Measurements from ENCODE around the gene COMMD10.

The COMMD10 gene

DNA sequence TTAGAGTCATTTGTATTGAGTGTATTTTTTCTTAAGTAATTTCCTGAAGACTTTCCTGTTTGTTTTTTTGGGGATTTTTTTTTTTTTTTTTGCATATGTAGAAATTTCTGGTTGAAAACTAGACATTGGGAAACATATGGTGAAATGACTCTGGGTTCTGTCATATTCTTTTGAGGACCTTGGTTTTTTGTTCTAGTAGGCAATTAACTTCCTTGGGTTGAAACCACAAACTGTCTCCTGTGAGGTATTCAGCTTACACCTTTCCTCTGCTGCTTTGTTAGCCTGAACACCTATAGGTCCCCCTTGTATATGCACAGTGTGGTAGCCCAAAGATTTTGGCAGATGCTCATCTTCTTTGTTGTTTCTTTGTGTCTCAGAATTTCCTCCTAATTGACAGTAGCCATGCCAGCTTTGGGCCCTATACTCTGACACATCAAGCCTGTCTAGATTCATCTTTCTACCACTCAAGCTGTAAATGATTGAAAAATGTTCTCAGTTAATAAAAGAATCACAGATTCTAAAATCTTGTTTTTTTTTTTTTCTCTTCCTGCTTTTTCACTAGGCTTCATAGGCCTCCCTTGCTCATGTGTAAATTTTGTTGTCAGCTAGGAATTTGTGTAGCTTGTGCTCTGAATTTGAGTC is 140.6 kb downstream of the COMMD10 start:
- no peak for DNase-seq

- DNase-seq, result no peak
Measured at GRCh38 chr5:116229131-116229689, 144.4 kb downstream of the COMMD10 start.

DNA sequence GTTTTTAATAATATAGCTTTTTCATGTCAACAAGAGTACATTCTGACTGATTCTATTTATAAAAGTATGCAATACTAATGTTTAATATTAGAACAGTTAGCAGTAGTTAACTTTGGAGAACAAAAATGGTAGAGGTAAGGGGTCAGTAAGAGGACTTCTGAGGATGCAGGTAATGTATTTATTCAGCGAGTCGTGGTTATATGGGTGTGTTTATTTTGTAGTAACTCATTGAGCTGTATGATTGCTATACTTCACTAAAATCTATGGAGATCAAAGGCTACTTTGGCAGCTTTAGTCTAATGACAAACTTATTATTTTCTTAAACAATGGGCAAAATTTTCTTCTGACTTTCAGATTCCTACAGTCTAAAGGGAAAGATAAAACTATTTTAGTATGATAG is 146.5 kb downstream of the COMMD10 start:
- DNase-seq, result no peak

DNA sequence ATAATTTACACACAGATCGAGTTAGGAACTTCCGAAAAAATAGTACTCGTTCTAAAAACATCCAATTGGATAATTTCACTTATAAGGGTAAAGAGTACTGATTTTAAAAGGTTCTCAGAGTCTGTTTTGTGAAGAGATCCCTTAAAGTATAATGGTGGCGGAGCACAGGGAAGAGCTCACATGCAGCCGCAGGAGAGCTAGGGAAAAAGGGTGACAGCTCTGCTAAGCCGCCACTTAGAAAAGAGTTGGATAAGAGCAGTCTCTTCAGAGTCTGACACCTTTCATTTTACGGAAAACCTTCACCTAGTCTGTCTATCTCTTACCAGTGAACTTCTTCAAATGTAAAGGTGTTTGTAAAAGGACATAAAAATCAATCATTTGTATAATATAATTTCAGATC is 149.9 kb downstream of the COMMD10 start:
- no peak for DNase-seq

DNA sequence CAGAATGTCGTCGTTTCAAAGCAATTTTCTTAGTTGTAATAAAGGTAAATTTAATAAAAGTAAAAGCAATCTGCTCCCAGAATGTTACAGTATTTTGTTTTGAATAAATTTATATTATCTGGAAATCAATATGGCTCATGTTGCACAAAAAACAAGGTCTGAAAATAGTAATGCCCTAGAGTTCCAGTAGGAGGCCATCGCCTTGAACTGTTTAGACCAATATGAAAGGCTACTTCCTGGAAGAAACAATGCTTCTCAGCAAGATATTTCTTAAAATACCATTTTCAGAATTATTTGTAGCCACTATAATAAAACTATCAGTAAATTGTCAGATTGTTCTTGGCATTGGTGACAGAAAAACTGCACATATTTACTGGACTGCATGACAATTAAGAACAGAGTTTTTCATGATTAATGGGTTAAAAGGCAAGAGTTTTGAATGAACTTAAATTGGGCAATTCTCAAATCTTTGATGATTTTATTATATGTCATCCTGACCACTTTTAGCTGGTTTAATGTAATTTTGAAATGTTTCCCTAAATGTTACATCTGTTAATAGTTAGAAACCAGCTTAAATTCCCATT is 153.2 kb downstream of the COMMD10 start:
- DNase-seq, result no peak

DNA sequence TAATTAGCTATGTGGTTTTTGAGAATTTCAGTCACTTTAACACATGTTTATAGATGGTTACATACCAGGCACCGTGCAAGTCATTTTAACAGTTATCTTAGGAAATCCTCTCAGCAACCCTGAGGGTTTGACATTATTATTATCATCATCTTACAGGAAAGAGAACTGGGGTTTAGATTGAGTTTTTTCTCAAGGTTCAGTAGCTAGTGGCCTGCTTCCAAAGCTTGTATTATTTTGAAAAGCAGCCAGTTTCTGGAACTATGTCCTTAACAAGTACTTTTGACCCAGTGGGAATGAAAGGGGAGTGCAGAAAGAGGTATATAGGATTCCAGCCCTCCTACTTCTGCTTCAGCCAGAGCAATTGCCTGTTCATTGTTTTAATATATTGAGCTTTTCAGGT is 157.5 kb downstream of the COMMD10 start:
- no peak for DNase-seq

DNA sequence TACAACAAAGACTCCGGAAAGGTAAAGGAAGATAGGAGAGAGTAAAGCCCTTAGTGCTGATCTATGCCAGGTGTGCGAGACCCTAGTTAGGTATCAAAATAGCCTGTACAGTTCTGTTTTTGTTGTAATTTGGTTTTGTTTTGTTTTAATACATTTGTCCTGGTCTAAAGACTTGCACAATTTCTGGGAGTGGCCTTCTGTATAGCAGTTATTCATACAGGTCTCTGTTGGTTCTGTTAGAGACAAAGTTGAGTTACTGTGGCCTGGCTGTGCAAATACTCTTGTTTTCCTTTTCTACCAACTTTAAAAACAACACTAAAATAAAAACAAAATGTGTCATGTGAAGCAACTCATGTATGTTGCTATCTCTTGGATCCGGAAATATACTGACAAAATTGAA is 163.6 kb downstream of the COMMD10 start:
- DNase-seq, result no peak

GRCh38 chr5:116249648-116250047 is 164.8 kb downstream of the COMMD10 start:
- no peak for DNase-seq

DNA sequence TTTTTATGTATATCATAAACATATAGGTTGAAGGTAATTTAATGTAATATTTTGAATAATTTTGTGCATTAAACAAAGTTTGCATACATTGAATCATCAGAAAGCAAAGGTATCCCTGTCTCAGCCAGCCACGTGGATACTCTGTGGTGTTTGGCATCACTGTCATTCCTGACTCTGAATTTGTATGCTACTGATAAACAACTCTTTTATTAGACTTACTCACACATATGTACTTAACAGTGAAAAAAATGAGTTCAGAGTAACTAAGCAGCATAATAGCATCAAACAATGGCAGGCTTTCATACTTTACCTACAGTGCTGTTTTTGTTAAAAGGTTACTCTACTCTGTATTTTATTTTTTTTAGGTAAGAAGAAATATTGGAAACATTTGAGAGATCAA is 171.9 kb downstream of the COMMD10 start:
- DNase-seq, result no peak

GRCh38 chr5:116265471-116265870 is 180.6 kb downstream of the COMMD10 start:
- DNase-seq, result no peak

GRCh38 chr5:116271446-116272025 is 186.7 kb downstream of the COMMD10 start:
- DNase-seq, result no peak

DNA sequence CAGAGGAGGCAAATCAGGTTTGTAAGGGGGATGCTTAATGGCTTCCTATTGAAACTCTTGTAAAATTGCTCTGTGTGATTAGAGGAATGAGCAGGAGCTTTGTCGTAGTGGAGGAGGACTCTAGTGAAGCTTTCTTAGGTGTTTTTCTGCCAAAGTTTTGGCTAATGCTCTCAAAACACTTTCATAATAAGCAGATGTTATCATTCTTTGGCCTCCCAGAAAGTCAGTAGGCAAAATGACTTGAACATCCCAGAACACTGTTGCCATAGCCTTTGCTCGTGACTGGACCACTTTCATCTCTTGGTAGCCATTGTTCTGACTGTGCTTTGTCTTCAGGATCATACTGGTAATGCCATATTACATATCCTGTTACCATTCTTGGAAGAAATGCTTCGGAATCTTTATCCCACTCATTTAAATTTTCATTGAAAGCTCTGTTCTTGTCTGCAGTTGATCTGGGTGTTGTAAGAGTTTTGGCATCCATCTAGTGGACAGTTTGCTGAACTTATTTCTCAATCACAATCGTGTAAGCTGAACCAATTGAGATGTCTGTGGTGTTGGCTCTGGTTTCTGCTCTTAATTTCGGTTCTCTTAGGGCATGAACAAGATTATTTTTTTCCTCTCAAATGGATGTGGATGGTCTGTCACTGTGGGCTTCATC is 187.6 kb downstream of the COMMD10 start:
- DNase-seq, result no peak

DNA sequence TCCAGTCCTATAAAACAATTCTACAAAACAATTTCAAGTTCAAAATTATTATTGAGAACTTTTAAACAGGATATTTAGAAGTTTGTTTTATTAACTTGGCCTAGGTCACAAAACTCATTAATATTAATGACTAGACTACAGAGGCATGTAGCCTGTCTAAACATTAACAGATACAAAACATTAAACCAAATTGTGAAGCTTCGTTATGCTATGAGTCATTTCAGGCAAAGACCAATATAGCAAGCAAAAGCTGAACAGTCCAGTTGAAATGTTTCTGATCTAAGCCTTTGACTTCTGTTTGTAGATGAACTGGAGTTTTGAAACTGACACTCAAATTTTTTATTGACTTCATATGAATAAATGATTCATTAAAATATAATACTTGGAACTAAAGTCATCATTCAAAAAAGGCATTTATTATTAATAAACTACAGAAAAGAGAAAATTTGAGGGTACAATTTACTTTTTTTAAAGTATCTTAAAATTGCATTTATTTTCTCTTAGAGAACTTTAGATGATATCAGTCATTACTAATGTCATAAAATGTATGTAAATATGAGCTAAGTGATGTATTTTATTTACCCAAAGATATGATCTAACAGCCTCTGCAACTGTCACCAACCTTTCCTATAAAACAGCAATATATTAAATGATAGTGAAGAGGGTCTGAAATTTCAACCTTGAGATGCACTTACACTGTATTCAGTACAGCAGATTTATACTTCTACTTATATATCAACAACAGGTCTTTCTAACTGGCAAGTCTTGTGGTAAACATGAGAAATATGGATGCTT is 188.8 kb downstream of the COMMD10 start:
- DNase-seq, result no peak

GRCh38 chr5:116274251-116274650 is 189.4 kb downstream of the COMMD10 start:
- no peak for DNase-seq

DNA sequence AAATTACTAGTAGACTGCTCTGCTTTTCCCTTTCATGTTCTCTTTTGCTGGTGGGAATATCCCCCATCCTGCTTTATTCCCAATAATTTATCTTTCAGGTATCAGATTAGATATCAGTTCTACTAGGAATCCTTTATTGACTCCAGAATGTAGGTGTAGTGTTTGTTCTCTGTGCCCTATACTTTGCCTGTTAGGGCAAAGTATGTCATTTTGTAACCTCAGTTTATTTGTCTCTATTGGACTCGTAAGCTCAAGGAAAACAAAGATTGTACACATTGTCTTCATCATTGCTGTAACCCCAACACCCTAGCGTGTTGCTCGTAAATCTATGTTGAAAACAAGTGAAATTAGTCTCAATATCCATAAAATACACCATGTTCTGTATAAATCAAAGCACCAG is 190.5 kb downstream of the COMMD10 start:
- DNase-seq, result no peak

GRCh38 chr5:116276952-116277351 is 192.1 kb downstream of the COMMD10 start:
- DNase-seq, result no peak

- no peak for DNase-seq
Measured at GRCh38 chr5:116280149-116280803, 195.5 kb downstream of the COMMD10 start.

DNA sequence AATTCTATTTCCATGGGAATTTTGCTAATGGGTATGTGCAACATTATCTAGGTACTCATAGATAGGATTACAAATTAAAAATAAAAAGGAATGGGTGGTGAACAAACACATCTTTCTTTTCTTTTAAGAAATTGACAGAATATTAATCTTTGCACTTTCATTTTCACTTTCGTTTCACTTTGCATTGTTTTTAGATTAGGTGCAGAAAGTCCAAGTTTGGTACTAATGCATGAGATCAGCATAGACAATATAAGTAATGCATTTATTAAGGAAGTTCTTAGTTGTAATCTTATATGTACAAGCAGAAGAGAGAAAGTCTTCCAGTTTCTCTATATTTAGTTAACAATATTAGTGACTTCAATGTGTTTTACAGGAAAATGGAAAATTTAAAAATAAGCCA is 196.5 kb downstream of the COMMD10 start:
- no peak for DNase-seq

DNA sequence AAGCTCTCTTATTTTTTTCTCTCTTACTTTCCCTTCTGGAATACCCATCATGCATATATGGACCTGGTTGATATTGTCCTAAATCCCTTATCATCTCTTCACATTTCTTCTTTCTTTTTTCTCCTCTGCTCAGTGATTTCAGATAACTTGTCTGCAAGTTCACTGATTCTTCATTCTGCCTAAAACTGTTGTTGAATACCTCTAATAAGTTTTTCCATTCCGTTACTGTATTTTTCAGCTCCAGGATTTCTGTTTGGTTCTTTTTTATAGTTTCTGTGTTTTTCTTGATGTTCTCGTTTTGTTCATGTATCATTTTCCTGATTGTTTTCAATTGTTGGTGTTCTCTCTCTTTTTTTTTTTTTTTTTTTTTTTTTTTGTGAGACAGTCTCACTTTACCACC is 203.7 kb downstream of the COMMD10 start:
- DNase-seq, result no peak

- no peak for DNase-seq
Measured at GRCh38 chr5:116289276-116289675, 204.5 kb downstream of the COMMD10 start.

DNA sequence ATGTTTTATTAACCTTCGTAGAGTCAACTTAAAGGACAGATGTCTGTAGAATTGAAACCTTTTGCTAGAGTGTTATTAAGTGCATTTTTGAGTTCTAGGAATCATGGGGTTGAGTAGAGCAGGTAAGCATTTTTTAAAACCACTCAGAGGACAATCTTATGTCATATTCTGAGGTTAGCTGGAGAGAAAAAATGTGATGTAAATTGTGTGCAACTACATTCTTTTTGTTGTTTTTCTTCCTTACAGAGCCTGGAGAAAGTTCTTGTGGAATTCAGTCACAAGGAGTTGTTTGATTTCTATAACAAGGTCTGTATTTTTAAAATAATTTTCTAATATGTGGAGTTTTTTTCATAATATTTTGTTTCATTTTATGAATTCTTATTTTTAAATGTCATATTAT is 206.4 kb downstream of the COMMD10 start:
- no peak for DNase-seq

DNA sequence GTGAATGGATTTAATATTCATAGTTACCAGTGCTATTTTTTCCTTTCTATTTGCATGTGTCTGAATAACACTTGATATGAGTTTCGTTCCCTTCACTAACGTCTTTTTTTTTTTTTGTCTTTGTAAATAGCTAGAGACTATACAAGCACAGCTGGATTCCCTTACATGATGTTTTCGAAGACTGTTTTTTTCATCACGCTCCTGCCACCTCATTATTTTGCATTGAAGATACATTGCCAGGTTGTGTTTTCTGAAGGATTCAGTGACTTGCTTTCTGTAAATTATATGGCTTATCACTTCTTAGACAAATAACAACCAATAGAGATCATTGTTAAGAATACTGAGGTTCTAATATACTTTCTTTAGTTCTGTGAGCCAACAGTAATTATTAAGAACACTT is 207.5 kb downstream of the COMMD10 start:
- DNase-seq, result no peak
